Fibroblast of peridontal ligament (primary cell): Measurements from ENCODE around the gene EFCAB10.
"Not testable (repeated sequence)": the region's sequence is repeated elsewhere in the genome, so short reads cannot be mapped to it uniquely, and the experiment has no call there.

Experiments used
- DNase-seq: peaks from one replicate; pipeline ENCODE4 v3.0.0-alpha.2; 2010; ENCODE audit errors: extremely low read depth

The EFCAB10 gene

GRCh38 chr7:105599080-105599479 is 17.8 kb upstream of the EFCAB10 start:
- not testable (repeated sequence) for DNase-seq

GRCh38 chr7:105596866-105597265 is 15.6 kb upstream of the EFCAB10 start:
- no peak for DNase-seq

GRCh38 chr7:105594034-105594433 is 12.7 kb upstream of the EFCAB10 start:
- DNase-seq: no peak

- DNase-seq: no peak
These were observed 10.2 kb upstream of the EFCAB10 start for GRCh38 chr7:105591522-105591921.

- no peak for DNase-seq
These were observed 9.5 kb upstream of the EFCAB10 start for GRCh38 chr7:105590793-105591192.

- peak; percentile 94 for DNase-seq
These were observed 8.2 kb upstream of the EFCAB10 start for GRCh38 chr7:105589356-105590077.

- peak; percentile 31 for DNase-seq
These were observed 6.8 kb upstream of the EFCAB10 start for GRCh38 chr7:105587909-105588635.

- DNase-seq: no peak
These were observed 4.7 kb upstream of the EFCAB10 start for GRCh38 chr7:105585850-105586500.

GRCh38 chr7:105584165-105584564 is 2.9 kb upstream of the EFCAB10 start:
- no peak for DNase-seq

GRCh38 chr7:105583061-105583460 is 1.8 kb upstream of the EFCAB10 start:
- DNase-seq: no peak

- DNase-seq: no peak
These were observed 1.1 kb downstream of the EFCAB10 start for GRCh38 chr7:105580022-105580740.

GRCh38 chr7:105578496-105578895 is 2.8 kb downstream of the EFCAB10 start:
- DNase-seq: peak; percentile 74

- DNase-seq: peak; percentile 57
These were observed 4.0 kb downstream of the EFCAB10 start for GRCh38 chr7:105577251-105577650.

- DNase-seq: no peak
These were observed 9.4 kb downstream of the EFCAB10 start for GRCh38 chr7:105571891-105572290.

GRCh38 chr7:105567821-105568220 is 13.5 kb downstream of the EFCAB10 start:
- DNase-seq: no peak

- no peak for DNase-seq
These were observed 14.3 kb downstream of the EFCAB10 start for GRCh38 chr7:105567024-105567423.

GRCh38 chr7:105565190-105565589 is 16.1 kb downstream of the EFCAB10 start:
- DNase-seq: no peak

- no peak for DNase-seq
These were observed 21.4 kb downstream of the EFCAB10 start for GRCh38 chr7:105559926-105560325.

GRCh38 chr7:105538339-105538738 is 43.0 kb downstream of the EFCAB10 start:
- DNase-seq: no peak

GRCh38 chr7:105532709-105533460 is 48.4 kb downstream of the EFCAB10 start:
- no peak for DNase-seq
